Amygdala (tissue), 56 donors: Measurements from ENCODE around the gene MEG3.

Experiments used
- DNase-seq, 56 donors: peaks; one replicate each; lab custom pipeline; 2025; lab: John Stamatoyannopoulos, UW

The MEG3 gene

DNA sequence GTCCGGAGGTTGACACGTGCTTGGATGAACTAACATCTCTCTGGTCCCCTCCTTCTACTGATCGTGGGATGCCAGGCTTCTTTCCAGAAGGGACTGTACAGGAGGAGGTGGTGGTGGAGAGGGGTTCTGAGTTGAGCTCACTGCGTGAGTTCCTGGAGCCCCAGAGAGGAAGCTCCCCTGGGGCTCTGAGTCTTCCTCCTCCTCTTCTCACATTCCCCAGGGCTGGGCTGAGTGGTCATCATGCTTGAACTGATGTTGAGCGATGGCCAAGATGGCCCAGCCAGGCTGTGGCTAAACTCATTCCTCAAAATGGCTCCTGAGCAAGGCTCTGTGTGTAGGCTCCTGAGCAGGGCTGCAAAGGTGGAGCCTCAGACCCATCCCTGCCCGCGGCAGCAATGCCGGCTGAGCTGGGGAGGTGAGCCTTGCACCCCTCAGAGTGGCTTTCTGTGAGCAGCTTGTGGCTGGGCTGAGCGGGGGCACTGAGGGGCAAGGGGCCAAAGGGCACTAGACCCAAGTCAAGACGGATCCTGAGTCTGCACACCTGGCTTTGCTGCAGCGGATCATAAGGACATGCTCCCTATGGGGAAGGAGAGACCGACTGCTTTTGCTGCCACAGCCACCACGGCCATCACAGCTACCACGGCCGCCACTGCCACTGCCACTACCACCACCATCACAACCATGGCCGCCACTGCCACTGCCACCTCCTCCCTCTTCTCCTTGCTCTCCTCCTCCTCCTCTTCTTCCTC lies 35.4 kb downstream of the MEG3 start:
- DNase-seq: no peak

- no peak for DNase-seq
Measured at GRCh38 chr14:100861937-100862247, 36.0 kb downstream of the MEG3 start.

GRCh38 chr14:100862277-100862676 lies 36.4 kb downstream of the MEG3 start:
- no peak for DNase-seq

- DNase-seq: no peak
Measured at GRCh38 chr14:100862793-100863192, 36.9 kb downstream of the MEG3 start.

DNA sequence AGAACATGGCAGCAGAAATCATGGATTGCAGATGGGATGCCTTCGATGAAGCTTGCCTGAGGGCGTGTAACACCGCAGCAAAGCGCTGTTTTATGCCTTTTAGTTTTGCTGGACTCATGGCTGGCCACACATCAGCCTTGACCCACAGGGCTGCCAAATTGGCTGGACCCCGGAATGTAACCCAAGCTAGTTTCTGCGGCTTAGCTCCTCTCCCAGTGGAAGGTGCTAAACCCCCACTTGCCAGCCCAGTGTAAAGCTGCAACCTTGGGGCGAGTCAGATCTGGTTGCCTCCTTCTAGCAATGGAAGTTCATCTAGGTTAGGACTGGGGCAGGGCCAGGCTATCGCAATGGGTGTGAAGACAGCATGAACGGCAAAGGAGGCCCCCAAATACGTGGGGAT lies 38.3 kb downstream of the MEG3 start:
- no peak for DNase-seq

GRCh38 chr14:100864960-100865681 lies 39.2 kb downstream of the MEG3 start:
- no peak for DNase-seq

GRCh38 chr14:100865682-100866591 lies 40.0 kb downstream of the MEG3 start:
- DNase-seq: no peak

GRCh38 chr14:100866666-100867630 lies 41.0 kb downstream of the MEG3 start:
- DNase-seq: peak in 12 of 56 donors; percentile 8 to 52 (median 24)

DNA sequence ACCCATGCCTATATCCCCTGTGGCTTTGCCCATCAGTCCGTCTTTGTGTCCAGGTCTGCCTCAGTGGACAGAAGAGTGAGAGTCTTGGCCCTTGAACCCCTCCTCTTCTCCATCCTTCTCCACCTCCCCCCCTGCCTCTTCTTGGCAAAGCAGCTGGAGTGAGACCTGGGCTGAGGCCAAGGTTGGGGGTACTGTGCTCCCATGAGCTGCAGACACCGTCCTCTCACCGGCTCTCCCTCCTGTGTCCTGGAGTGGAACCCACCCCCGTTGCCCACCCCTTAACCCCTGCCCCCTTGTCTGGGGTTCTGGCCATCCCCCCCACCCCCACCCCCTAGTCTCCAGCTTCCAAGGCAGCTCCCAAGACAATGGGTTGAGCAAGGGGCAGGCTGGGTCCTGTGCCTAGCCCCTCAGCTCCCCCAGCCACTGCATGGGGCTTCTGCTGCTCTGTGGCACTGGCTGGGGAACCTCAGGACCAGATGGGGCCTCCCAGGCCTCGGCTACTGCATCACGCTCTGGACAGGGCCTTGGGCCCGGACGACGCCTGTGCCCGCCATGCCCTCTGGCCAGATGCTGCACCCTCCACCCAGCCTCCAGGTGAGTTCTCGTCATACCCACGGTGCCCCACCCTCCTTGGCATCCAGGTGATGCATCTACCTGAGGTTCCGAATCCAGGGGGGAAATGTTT lies 41.9 kb downstream of the MEG3 start:
- DNase-seq: no peak

GRCh38 chr14:100868621-100869370 lies 42.9 kb downstream of the MEG3 start:
- DNase-seq: no peak

DNA sequence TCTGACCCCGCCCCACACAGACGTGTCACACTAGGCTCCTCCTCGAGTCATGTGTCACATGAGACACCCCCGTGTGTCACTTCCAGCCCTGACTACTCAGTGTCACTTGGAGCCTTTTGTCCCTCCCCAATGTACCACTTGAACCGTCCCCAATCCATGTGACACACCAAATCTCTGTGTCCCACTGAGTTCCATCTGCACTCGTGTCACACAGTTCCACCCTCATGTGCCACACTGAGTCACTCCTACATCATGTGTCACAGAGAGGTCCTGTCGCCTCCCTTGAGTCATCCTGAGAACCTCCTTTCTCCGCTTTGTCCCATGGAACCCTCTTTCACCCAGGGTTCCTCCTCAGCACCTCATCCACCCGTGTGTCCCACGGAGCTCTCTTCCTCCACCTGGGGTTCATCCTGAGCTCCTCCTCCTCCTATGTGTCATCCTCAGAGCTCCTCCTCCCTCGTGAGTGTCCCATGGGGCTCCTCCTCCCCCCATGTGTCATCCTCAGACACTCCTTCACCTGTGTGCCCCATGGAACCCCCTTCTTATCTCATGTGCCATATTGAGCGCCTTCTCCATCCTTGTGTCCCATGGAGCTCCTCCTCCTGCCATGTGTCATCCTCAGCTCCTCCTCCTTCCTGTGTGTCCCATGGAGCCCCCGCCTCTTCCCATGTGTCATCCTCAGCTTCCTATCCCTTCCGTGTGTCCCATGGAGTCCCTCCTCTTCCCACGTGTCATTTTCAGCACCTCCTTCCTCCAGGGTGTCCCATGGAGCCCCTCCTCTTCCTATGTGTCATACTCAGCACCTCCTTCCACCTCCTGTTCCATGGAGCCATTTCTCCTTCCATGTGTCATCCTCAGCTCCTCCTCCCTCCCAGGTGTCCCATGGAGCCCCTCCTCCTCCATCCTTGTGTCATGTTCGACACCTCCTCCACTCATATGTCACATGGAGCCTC lies 45.6 kb downstream of the MEG3 start:
- no peak for DNase-seq

DNA sequence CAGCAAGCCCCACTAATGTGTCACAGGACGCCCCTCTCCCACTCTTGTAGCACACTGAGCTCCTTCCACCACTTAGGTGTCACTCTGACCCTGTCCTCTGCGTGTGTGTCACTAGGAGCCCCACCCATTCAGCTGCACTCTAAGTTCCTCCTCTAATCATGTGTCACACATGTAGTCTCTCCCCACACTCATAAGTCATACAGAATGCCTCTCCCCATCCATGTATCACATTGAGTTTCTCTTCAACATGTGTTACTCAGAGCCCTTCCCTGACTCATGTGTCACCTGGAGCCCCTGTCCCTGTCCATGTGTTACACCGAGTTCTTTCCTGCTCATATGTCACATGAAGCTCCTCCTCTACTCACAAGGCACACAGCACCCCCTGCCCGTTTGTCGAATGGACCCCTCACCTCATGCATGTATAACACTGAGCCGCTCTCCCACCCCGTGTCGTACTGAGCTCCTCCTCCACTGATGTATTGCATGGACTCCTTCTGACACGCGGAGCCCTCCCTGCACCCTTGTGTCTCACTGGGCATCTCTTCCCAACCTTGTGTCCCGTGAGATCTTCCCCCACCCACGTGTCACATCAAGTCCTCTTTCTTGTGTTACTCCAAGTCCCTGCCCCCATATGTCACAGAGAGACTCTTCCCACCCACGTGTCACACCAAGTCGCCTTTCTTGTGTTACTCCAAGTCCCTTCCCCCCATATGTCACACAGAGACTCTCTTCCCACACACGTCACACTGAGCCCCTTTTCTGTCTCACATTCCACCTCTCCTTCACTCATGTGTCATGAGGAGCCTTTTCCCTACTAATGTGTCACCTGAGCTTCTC lies 46.6 kb downstream of the MEG3 start:
- DNase-seq: peak in 1 of 56 donors; percentile 45

GRCh38 chr14:100873096-100873482 lies 47.2 kb downstream of the MEG3 start:
- DNase-seq: no peak

DNA sequence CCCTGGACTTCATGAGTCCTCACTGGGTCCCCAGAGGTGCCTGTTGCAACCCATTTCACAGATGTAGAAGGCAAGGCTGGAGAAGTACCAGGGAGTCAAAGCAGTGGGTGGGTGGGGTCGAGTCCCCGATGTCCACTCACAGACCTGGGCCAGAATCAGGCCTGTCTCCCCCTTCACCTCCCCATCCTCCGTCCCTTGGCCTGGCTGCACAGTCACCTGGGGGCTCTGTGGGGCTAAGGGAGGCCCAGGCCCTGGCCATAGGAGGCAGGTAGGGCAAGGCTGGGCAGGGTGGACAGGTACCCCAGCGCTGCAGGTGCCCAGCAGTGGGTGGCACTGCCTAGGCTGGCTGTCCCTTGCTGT lies 48.1 kb downstream of the MEG3 start:
- no peak for DNase-seq

DNA sequence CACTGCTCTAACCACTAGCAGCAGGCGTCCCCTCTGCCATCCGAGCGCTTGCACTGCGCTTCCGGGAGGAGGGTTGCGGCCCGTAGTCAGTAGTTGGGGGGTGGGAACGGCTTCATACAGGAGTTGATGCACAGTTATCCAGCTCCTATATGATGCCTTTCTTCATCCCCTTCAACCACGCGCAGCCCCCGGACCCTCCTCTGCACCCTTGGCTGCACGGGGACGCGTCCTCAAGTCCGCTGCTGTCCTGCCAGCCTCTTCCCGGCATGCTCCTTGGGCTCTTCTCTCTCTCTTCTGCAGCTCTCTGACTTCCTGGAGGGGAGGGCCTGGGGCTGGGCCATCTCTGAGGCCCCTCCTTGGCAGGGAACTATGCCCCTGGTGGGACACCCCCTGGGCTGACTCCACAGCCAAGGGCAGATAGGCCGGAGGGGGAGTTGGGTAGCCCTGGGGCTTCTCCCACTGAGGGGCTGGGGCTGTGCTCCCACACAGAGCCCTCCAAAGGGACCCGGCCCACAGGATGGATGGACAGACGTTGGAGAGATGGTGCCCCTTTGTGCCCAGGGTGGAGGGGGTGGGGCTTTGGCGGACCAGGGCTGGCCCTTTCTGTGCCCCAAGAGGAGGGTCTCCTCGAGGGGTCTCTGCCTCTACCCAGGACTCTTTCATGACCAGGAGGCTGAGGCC lies 48.6 kb downstream of the MEG3 start:
- no peak for DNase-seq

DNA sequence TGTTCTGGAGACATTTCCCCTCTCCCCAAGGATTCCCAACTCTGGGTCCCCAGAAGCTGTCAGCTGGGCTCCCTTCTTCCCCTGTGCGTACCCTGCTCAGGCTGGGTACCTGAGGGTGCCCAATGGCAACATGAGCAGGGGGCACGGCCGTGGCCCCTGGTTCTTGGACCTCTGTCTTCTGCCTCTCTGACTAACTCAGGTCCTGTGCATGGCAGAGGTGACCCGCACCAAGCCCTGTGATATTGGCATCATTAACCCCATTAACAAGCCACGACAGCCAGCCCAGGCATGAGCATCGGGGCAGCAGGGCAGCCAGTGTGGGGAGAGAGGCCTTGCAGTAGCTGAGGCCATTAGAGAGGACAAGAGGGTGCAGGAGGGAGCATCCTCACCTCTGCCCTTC lies 49.2 kb downstream of the MEG3 start:
- DNase-seq: no peak
